ENCODE data around the gene DVL1. TPM values are rescaled to one million over a fixed set of nuclear protein-coding genes. Genes with fewer than 3 reads are reported as not detected.
"Not testable (repeated sequence)": the region's sequence is repeated elsewhere in the genome, so short reads cannot be mapped to it uniquely, and the experiment has no call there.

Gene DVL1
- total RNA-seq, 2 experiments from 2014 or later = 29.1 to 30.7 TPM

- peaks cover 23% of the 10 kb centered on the region for H3K4me1 Mint-ChIP-seq (ENCODE audit: low read depth)
- H3K27ac Mint-ChIP-seq = no peak overlapping the region
- no peaks in the 10 kb centered on the region for H3K9me3 Mint-ChIP-seq (ENCODE audit: insufficient read depth)
- no peak for DNase-seq
- ChIA-PET POLR2A (no interaction called here), CTCF (no interaction called here)
- H3K4me3 Mint-ChIP-seq = no peak overlapping the region
- H3K36me3 Mint-ChIP-seq (ENCODE audit: low read depth) = peaks cover 28% of the 10 kb centered on the region
- no peak for ATAC-seq
- H3K27me3 Mint-ChIP-seq (ENCODE audit: low read depth) = no peaks in the 10 kb centered on the region
Observed at GRCh38 chr1:1318777-1319645, 30.2 kb downstream of the DVL1 start.

GRCh38 chr1:1318131-1318652 lies 31.0 kb downstream of the DVL1 start:
- no peak overlapping the region for H3K4me3 Mint-ChIP-seq
- ChIA-PET POLR2A (no interaction called here), CTCF (no interaction called here)
- no peak overlapping the region for H3K27ac Mint-ChIP-seq
- H3K27me3 Mint-ChIP-seq (ENCODE audit: low read depth) = no peaks in the 10 kb centered on the region
- H3K36me3 Mint-ChIP-seq (ENCODE audit: low read depth) = peaks cover 32% of the 10 kb centered on the region
- DNase-seq = no peak
- peaks cover 18% of the 10 kb centered on the region for H3K4me1 Mint-ChIP-seq (ENCODE audit: low read depth)
- ATAC-seq = no peak
- H3K9me3 Mint-ChIP-seq (ENCODE audit: insufficient read depth) = no peaks in the 10 kb centered on the region

- H3K27ac Mint-ChIP-seq = no peak overlapping the region
- ChIA-PET CTCF (no interaction called here), POLR2A (no interaction called here)
- no peaks in the 10 kb centered on the region for H3K9me3 Mint-ChIP-seq (ENCODE audit: insufficient read depth)
- H3K4me3 Mint-ChIP-seq = no peak overlapping the region
- no peak for DNase-seq
- no peak for ATAC-seq
- H3K36me3 Mint-ChIP-seq (ENCODE audit: low read depth) = peaks cover 36% of the 10 kb centered on the region
- no peaks in the 10 kb centered on the region for H3K27me3 Mint-ChIP-seq (ENCODE audit: low read depth)
- H3K4me1 Mint-ChIP-seq (ENCODE audit: low read depth) = peaks cover 12% of the 10 kb centered on the region
Observed at GRCh38 chr1:1317420-1317819, 31.8 kb downstream of the DVL1 start.

GRCh38 chr1:1316199-1316598 lies 33.0 kb downstream of the DVL1 start:
- H3K4me1 Mint-ChIP-seq (ENCODE audit: low read depth); CTCF ChIA-PET; H3K27me3 Mint-ChIP-seq (ENCODE audit: low read depth); DNase-seq; H3K4me3 Mint-ChIP-seq; ATAC-seq; H3K27ac Mint-ChIP-seq; H3K9me3 Mint-ChIP-seq (ENCODE audit: insufficient read depth): not testable (repeated sequence)
- POLR2A ChIA-PET = interaction anchor here (0.6 kb wide), 1 partner anchor 344 kb away, joined by 3 read pairs; no protein-coding TSS in a partner anchor
- peaks cover 33% of the 10 kb centered on the region for H3K36me3 Mint-ChIP-seq (ENCODE audit: low read depth)

- ATAC-seq (no peak), DNase-seq (no peak)
- Mint-ChIP-seq H3K27me3 (ENCODE audit: low read depth) (no peaks in the 10 kb centered on the region), H3K4me3 (no peak overlapping the region), H3K4me1 (ENCODE audit: low read depth) (peaks cover 3% of the 10 kb centered on the region), H3K27ac (no peak overlapping the region), H3K36me3 (ENCODE audit: low read depth) (peaks cover 37% of the 10 kb centered on the region), H3K9me3 (ENCODE audit: insufficient read depth) (no peaks in the 10 kb centered on the region)
- ChIA-PET CTCF (no interaction called here), POLR2A (no interaction called here)
Observed at GRCh38 chr1:1315435-1315954, 33.7 kb downstream of the DVL1 start.

GRCh38 chr1:1314678-1315335 lies 34.4 kb downstream of the DVL1 start:
- H3K4me3 Mint-ChIP-seq = no peak overlapping the region
- DNase-seq = no peak
- H3K36me3 Mint-ChIP-seq (ENCODE audit: low read depth) = peaks cover 39% of the 10 kb centered on the region
- no peaks in the 10 kb centered on the region for H3K9me3 Mint-ChIP-seq (ENCODE audit: insufficient read depth)
- ChIA-PET CTCF (no interaction called here), POLR2A (interaction anchor here (0.6 kb wide), 1 partner anchor 22 kb away, joined by 4 read pairs; no protein-coding TSS in a partner anchor)
- H3K4me1 Mint-ChIP-seq (ENCODE audit: low read depth) = peaks cover 5% of the 10 kb centered on the region
- H3K27ac Mint-ChIP-seq = no peak overlapping the region
- no peaks in the 10 kb centered on the region for H3K27me3 Mint-ChIP-seq (ENCODE audit: low read depth)
- ATAC-seq = no peak

GRCh38 chr1:1314237-1314586 lies 35.0 kb downstream of the DVL1 start:
- H3K27ac Mint-ChIP-seq = no peak overlapping the region
- no peak overlapping the region for H3K4me3 Mint-ChIP-seq
- CTCF ChIA-PET = no interaction called here
- H3K9me3 Mint-ChIP-seq (ENCODE audit: insufficient read depth) = no peaks in the 10 kb centered on the region
- peaks cover 5% of the 10 kb centered on the region for H3K4me1 Mint-ChIP-seq (ENCODE audit: low read depth)
- DNase-seq = no peak
- peaks cover 35% of the 10 kb centered on the region for H3K36me3 Mint-ChIP-seq (ENCODE audit: low read depth)
- POLR2A ChIA-PET = interaction anchor here (0.6 kb wide), 1 partner anchor 22 kb away, joined by 4 read pairs; no protein-coding TSS in a partner anchor
- ATAC-seq = no peak
- no peaks in the 10 kb centered on the region for H3K27me3 Mint-ChIP-seq (ENCODE audit: low read depth)

- no peak for ATAC-seq
- no peak for DNase-seq
- peaks cover 5% of the 10 kb centered on the region for H3K4me1 Mint-ChIP-seq (ENCODE audit: low read depth)
- CTCF ChIA-PET = interaction anchor here (1.3 kb wide), 1 partner anchor 192 kb away, joined by 7 read pairs; no protein-coding TSS in a partner anchor
- no peak overlapping the region for H3K27ac Mint-ChIP-seq
- no peaks in the 10 kb centered on the region for H3K9me3 Mint-ChIP-seq (ENCODE audit: insufficient read depth)
- H3K27me3 Mint-ChIP-seq (ENCODE audit: low read depth) = no peaks in the 10 kb centered on the region
- POLR2A ChIA-PET = interaction anchor here (0.6 kb wide), 1 partner anchor 23 kb away, joined by 4 read pairs; no protein-coding TSS in a partner anchor
- H3K36me3 Mint-ChIP-seq (ENCODE audit: low read depth) = peaks cover 33% of the 10 kb centered on the region
- H3K4me3 Mint-ChIP-seq = no peak overlapping the region
Observed at GRCh38 chr1:1313500-1314236, 35.5 kb downstream of the DVL1 start.

- H3K27me3 Mint-ChIP-seq (ENCODE audit: low read depth) = no peaks in the 10 kb centered on the region
- peaks cover 31% of the 10 kb centered on the region for H3K36me3 Mint-ChIP-seq (ENCODE audit: low read depth)
- DNase-seq (no peak), ATAC-seq (no peak)
- H3K4me1 Mint-ChIP-seq (ENCODE audit: low read depth) = peaks cover 5% of the 10 kb centered on the region
- no peak overlapping the region for H3K4me3 Mint-ChIP-seq
- no peak overlapping the region for H3K27ac Mint-ChIP-seq
- POLR2A ChIA-PET = no interaction called here
- CTCF ChIA-PET = interaction anchor here (1.3 kb wide), 1 partner anchor 191 kb away, joined by 7 read pairs; no protein-coding TSS in a partner anchor
- H3K9me3 Mint-ChIP-seq (ENCODE audit: insufficient read depth) = no peaks in the 10 kb centered on the region
Observed at GRCh38 chr1:1312450-1313314, 36.5 kb downstream of the DVL1 start.

- Mint-ChIP-seq H3K4me1 (ENCODE audit: low read depth) (peaks cover 10% of the 10 kb centered on the region), H3K36me3 (ENCODE audit: low read depth) (peaks cover 27% of the 10 kb centered on the region), H3K27me3 (ENCODE audit: low read depth) (no peaks in the 10 kb centered on the region), H3K4me3 (no peak overlapping the region), H3K27ac (no peak overlapping the region), H3K9me3 (ENCODE audit: insufficient read depth) (no peaks in the 10 kb centered on the region)
- DNase-seq (no peak), ATAC-seq (no peak)
- CTCF ChIA-PET = interaction anchor here (1.3 kb wide), 1 partner anchor 247 kb away, joined by 3 read pairs; no protein-coding TSS in a partner anchor
- POLR2A ChIA-PET = interaction anchor here (1.2 kb wide), 1 partner anchor 10 kb away, joined by 4 read pairs; no protein-coding TSS in a partner anchor
Observed at GRCh38 chr1:1311107-1312104, 37.8 kb downstream of the DVL1 start.

Data from activated CD8-positive, alpha-beta T cell treated with anti-CD3 and anti-CD28 coated beads, Interleukin-2, amount 10 ng/mL, durations not matched to agents 7 days and 5 days (primary cell).